Osteocyte (in vitro differentiated cells): ENCODE results near the gene HIBCH. TPM values are rescaled to one million over a fixed set of nuclear protein-coding genes. Genes with fewer than 3 reads are reported as not detected.

Source experiments
- DNase-seq: peaks from one replicate; pipeline ENCODE4 v3.0.0; 2021; ENCODE audit warnings: mixed read lengths; ENCODE audit not compliant: unreplicated experiment; ENCODE audit errors: extremely low spot score
- H3K27ac Mint-ChIP-seq: one replicate; pipeline ENCODE4 v1.8.0; 2021; ENCODE audit warnings: mild to moderate bottlenecking, mixed read lengths; ENCODE audit not compliant: unreplicated experiment
- H3K27me3 Mint-ChIP-seq: one replicate; pipeline ENCODE4 v1.8.0; 2021; ENCODE audit warnings: mixed read lengths; ENCODE audit not compliant: unreplicated experiment
- H3K36me3 Mint-ChIP-seq: one replicate; pipeline ENCODE4 v1.8.0; 2021; ENCODE audit warnings: mixed read lengths; ENCODE audit not compliant: unreplicated experiment
- H3K4me1 Mint-ChIP-seq: one replicate; pipeline ENCODE4 v1.8.0; 2021; ENCODE audit warnings: mixed read lengths; ENCODE audit not compliant: unreplicated experiment
- H3K4me3 Mint-ChIP-seq: one replicate; pipeline ENCODE4 v1.8.0; 2021; ENCODE audit warnings: mild to moderate bottlenecking, moderate library complexity, mixed read lengths; ENCODE audit not compliant: unreplicated experiment
- H3K9me3 Mint-ChIP-seq: one replicate; pipeline ENCODE4 v1.8.0; 2021; ENCODE audit warnings: mixed read lengths; ENCODE audit not compliant: unreplicated experiment
- CTCF ChIP-seq: fragments of 200-600 bp; sonication (generic); IDR thresholded peaks from 2 replicates; pipeline ENCODE4 v1.5.0; 2021; ENCODE audit warnings: antibody characterized with exemption, mild to moderate bottlenecking, moderate library complexity
- total RNA-seq: library from RNA; stranded (reverse); gene quantifications from 2 replicates; pipeline ENCODE4 v1.2.1, GENCODE V29; 2021

The HIBCH gene
- total RNA-seq, 1 donor from 2014 or later: 28.4 TPM

GRCh38 chr2:190333395-190333794, 13.8 kb upstream of the HIBCH start:
- Mint-ChIP-seq H3K4me3 (no peak overlapping the region), H3K9me3 (no peaks in the 10 kb centered on the region), H3K36me3 (no peaks in the 10 kb centered on the region), H3K27ac (no peak overlapping the region), H3K27me3 (peaks cover 10% of the 10 kb centered on the region), H3K4me1 (no peaks in the 10 kb centered on the region)
- no peak for DNase-seq
- no peak for TF ChIP-seq CTCF

- Mint-ChIP-seq H3K4me1 (no peaks in the 10 kb centered on the region), H3K4me3 (no peak overlapping the region), H3K27ac (no peak overlapping the region), H3K36me3 (no peaks in the 10 kb centered on the region), H3K9me3 (no peaks in the 10 kb centered on the region), H3K27me3 (peaks cover 16% of the 10 kb centered on the region)
- peak; percentile 53 for TF ChIP-seq CTCF
- no peak for DNase-seq
Measured at GRCh38 chr2:190328573-190329147, 9.0 kb upstream of the HIBCH start.

- H3K27ac Mint-ChIP-seq: no peak overlapping the region
- H3K27me3 Mint-ChIP-seq: peaks cover 18% of the 10 kb centered on the region
- no peak for TF ChIP-seq CTCF
- H3K4me1 Mint-ChIP-seq: no peaks in the 10 kb centered on the region
- no peaks in the 10 kb centered on the region for H3K9me3 Mint-ChIP-seq
- no peak for DNase-seq
- H3K36me3 Mint-ChIP-seq: no peaks in the 10 kb centered on the region
- no peak overlapping the region for H3K4me3 Mint-ChIP-seq
Measured at GRCh38 chr2:190327867-190328572, 8.4 kb upstream of the HIBCH start.

- TF ChIP-seq CTCF: no peak
- no peak for DNase-seq
- no peaks in the 10 kb centered on the region for H3K36me3 Mint-ChIP-seq
- peaks cover 16% of the 10 kb centered on the region for H3K27me3 Mint-ChIP-seq
- H3K4me3 Mint-ChIP-seq: no peak overlapping the region
- no peaks in the 10 kb centered on the region for H3K4me1 Mint-ChIP-seq
- H3K9me3 Mint-ChIP-seq: no peaks in the 10 kb centered on the region
- no peak overlapping the region for H3K27ac Mint-ChIP-seq
Measured at GRCh38 chr2:190325588-190325987, 6.0 kb upstream of the HIBCH start.

GRCh38 chr2:190323406-190323805, 3.8 kb upstream of the HIBCH start:
- TF ChIP-seq CTCF: no peak
- H3K4me1 Mint-ChIP-seq: peaks cover 14% of the 10 kb centered on the region
- peaks cover 7% of the 10 kb centered on the region for H3K27me3 Mint-ChIP-seq
- no peak for DNase-seq
- no peaks in the 10 kb centered on the region for H3K9me3 Mint-ChIP-seq
- no peaks in the 10 kb centered on the region for H3K36me3 Mint-ChIP-seq
- no peak overlapping the region for H3K4me3 Mint-ChIP-seq
- no peak overlapping the region for H3K27ac Mint-ChIP-seq
